Urothelium cell line (cell line): Measurements from ENCODE around the gene SCN3A.

Experiments used
- DNase-seq: peaks from one replicate; pipeline ENCODE4 v3.0.0; 2011; ENCODE audit warnings: low spot score, mixed read lengths
- FAIRE-seq: peaks from 2 replicates; lab custom pipeline; 2011; peaks lifted over from hg19 to GRCh38; lab: Jason Lieb, UNC

SCN3A gene

GRCh38 chr2:165203689-165204559 is at the start of gene SCN3A:
Gene SCN3A (minus strand): TSS chr2:165204050. CDS start chr2:165176394, 27,656 bp downstream.
- no peak for FAIRE-seq
- DNase-seq = peak; percentile 44

DNA sequence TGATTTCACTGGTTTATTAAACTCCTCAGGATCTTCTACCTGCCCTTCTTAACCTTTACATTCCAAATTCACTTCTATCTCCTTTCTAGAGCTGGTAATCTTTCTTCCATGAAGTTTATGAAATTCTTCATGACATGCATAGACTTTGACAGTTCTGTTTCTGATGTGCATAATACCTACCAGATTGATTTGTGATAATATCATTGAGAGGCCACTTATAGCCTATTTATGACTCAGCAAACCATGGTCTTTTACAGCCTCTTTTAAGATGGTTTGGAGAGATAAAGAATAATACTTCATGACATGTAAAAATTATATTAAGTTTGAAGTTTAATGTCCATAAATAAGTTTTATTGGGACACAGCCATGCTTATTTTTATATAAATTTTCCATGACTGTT is 49.3 kb upstream of the SCN3A start:
- FAIRE-seq (no peak), DNase-seq (no peak)

GRCh38 chr2:165251366-165251765 is 47.5 kb upstream of the SCN3A start:
- DNase-seq = no peak
- FAIRE-seq = no peak

DNA sequence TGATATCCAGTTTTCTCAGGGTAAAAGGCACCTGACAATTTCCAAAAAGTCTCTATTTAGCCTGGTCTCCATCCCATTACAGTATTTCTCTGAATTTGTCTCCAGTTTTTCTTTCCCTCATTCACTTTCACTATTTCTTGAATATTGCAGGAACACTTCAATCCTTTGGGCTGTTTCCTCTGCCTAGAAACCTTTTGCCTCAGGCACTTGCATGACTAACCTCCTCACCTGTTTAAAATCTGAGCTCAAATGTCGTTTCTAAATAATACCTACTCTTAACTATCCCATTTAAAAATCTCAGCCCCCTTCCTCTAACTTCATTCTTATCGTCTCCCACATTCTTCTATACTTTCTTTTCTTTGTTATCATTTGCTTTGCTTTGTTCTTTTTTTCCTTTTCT is 44.4 kb upstream of the SCN3A start:
- no peak for FAIRE-seq

DNA sequence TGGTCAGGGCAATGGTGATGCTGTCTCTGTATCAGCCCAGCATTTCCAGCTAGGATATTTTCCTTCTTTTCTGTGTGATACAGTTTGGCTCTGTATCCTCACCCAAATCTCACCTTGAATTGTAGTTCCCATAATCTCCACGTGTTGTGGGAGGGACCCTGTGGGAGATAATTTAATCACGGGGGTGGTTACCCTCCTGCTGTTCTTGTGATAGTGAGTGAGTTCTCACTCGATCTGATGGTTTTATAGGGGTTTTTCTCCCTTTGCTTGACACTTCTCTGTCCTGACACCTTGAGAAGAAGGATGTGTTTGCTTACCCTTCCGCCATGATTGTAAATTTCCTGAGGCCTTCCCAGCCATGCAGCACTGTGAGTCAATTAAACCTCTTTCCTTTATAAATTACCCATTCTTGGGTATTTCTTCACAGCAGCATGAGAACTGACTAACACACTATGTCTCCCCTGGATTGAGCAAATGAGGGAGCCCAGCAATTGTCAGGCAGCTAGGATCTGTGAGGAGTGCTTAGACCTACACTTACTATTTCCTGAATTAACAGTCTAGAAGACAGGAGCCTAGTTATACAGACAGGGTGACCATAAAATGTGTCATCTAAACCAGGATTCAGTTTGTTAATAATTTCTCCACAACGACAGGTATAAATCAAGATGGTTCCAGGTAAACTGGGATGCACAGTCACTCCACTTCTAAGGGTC is 41.4 kb upstream of the SCN3A start:
- DNase-seq = no peak
- FAIRE-seq = no peak

More for the DNA sequence above, 44.4 kb upstream of the SCN3A start:
- DNase-seq = no peak

GRCh38 chr2:165240916-165241315 is 37.1 kb upstream of the SCN3A start:
- FAIRE-seq = no peak
- DNase-seq = no peak

GRCh38 chr2:165239856-165240515 is 36.1 kb upstream of the SCN3A start:
- DNase-seq = no peak
- no peak for FAIRE-seq

DNA sequence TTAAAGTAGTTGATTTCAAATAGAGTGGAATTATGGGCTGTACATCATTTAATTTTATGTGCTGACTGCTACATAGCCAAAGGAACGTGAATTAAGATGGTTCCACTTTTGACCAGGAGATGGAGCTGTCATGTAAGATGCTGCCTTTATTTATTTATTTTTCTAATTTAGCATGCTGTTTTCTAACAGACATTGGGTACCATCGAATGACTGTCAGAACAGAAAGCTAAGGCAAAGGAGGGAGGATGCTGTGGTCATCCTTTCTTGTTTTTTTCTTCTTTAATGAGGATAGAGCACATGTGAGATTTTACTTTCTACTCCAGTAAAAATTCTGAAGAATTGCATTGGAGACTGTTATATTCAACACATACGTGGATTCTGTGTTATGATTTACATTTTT is 35.4 kb upstream of the SCN3A start, which contains the start of gene SCN2A:
TSS of gene SCN2A (plus strand) at position 185 of the 400 bp plus-strand sequence. CDS start 56,410 bp downstream, outside the sequence.
- FAIRE-seq (no peak), DNase-seq (peak; percentile 6)

DNA sequence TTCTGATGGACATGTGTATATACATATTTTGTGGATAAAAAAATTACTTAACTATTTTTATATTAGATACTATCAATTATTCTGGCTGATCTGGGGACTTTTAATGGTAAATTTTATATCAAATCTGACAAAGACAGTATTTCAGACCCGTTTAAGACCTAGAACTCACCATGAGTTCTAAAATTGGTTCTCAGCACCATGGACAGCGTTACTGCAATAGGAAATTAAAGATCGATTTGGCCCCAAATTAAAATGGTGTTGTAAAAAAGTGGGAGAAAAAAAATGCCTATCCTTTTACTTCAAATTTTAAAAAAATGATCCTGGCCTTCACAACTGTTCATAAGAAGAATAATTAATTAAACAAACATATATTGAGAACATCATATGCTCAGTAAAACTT is 34.4 kb upstream of the SCN3A start:
- FAIRE-seq (no peak), DNase-seq (no peak)

- FAIRE-seq (no peak), DNase-seq (no peak)
These were observed 33.2 kb upstream of the SCN3A start for GRCh38 chr2:165237056-165237455.

GRCh38 chr2:165227571-165227970 is 23.7 kb upstream of the SCN3A start:
- FAIRE-seq = no peak
- DNase-seq = no peak

DNA sequence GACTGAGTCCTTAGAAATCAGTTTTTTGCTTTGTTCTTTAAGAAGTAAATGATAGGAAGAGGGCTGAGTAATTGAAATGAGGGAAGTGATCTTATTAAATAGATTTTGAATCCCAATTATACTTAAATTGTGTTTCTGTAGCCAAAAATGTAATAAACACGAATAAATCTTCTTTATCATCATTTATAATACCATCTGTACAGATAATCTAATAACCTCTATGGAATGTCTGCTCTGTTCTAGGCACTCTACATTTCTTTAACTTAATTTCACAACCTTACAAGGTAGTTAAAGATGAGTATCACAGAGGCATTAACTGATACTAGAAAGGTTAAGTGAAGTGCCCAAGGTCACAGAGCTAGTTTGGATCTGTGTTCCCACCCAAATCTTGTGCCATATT is 21.1 kb upstream of the SCN3A start:
- DNase-seq (no peak), FAIRE-seq (no peak)

- no peak for DNase-seq
- FAIRE-seq = no peak
These were observed 15.6 kb upstream of the SCN3A start for GRCh38 chr2:165219481-165219880.

DNA sequence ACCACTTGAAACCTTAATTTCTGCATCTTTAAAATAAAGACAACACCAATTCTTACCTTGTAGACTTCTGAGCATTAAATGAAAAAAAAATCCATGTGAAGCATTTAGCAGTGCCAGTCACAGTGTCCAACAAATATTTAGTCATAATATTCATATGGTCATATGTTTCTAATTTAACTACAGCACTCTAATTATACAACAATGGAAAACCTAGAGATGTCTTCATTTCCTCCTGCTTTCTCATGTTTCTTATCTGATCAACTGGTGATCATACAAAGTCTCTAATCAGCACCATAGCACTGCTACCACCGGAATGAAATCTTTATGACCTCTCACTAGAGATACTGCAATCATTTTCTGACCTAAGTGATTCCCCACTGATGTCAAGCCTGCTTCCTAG is 10.2 kb upstream of the SCN3A start:
- FAIRE-seq (no peak), DNase-seq (no peak)

- DNase-seq = no peak
- FAIRE-seq = no peak
These were observed 4.2 kb upstream of the SCN3A start for GRCh38 chr2:165208094-165208493.

DNA sequence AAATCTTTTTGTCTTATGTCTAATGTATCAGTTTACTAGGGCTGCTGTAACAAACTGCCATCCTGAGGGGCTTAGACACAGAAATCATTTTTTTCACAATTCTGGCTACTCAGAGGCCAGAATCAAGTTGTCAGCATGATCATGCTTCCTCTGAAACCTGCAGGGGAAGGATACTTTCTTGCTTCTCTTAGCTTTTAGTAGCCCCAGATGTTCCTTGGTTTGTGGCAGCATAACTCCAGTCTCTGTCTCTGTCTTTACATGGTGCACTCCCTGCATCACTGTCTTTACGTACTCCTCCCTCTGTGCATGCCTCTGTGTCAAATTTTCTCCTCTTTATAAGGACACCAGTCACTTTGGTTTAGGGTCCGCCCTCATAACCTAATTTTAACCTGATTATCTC is 2.0 kb upstream of the SCN3A start:
- FAIRE-seq (no peak), DNase-seq (no peak)

DNA sequence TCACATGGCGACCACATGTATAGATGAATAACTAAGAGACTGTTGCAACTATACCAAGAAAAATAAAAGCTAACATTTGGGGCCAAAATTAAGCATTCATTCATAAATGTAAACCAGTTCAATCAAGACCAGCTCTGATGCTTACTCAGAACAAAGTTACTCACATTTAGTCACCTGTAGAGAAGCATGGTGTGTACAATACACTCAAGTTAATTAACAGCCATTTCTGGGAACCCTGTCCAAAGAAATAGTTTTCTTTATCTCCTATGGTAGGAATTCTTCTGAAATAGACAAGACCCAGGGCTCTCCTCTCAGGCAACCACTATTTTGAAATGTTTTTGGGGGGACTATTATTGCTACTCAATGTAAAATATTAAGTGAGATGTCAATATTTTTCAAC is 1.6 kb downstream of the SCN3A start:
- DNase-seq = no peak
- no peak for FAIRE-seq

DNA sequence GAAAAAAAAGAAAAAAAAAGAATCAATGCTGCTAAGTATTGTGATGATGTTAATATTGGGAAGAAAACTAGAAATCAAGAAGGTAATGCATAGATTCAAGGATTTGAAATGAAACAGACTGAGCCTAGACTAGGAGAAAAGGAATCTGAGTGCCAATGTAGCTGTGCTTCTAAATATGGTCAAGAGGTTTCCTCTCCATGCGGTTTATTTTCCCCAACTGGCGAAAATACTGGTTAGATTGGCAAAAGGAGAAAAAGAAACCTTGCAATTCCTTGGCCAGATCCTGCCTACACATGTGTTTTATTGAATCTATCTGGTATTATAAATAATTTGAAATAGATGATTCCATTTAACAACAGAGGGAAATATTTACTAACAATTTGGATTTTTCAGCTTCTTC is 5.7 kb downstream of the SCN3A start:
- DNase-seq = no peak
- FAIRE-seq = no peak

GRCh38 chr2:165197346-165197745 is 6.5 kb downstream of the SCN3A start:
- DNase-seq (no peak), FAIRE-seq (no peak)

DNA sequence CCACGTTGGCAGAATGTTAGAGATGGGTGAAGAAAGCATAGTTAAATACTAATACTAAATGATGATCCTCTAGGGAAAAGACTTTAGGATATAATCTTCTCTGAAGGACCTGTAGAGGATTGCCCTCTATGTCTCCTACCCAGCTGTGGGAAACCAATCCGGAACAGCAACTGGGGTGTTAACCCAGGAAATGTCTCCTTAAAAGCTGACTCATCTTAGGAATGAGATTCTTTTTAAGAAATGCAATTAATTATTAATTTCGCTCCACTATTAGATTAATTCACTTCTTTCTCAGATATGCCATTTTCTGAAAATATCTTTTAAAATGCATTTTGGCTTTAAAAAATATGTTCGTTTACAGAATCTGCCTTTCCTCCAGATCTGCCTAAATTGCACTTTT is 7.4 kb downstream of the SCN3A start:
- FAIRE-seq (no peak), DNase-seq (no peak)

DNA sequence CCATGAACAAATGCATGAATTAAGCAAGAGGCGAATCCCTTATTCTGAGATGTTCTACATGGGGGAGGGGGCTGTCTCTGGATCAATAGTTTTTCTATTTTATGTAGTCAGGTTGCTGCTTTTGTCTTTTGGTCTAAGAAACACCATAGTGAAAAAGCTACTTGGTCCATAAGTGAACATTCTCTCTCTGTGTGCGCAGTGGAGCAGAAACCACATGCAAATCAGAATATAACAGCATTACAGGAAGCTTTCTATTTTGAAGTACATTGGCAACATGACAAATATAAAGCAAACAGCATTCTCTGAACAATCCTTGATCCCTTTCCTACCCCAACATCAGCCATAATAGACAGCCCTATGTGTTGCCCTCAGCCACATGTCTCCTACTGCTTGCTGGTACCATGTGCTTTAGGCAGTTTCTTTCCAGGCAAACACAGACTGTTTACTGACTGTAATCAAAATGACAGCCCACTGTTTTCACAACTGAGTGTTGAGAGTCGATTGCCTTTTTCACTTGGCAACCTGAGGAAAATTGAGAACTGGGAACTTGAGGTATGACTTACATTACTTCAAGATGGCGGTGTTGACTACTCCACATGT is 10.6 kb downstream of the SCN3A start:
- FAIRE-seq = no peak
- no peak for DNase-seq
